Nephron progenitor cell (in vitro differentiated cells): ENCODE measurements around the gene MSL1.
"Not testable (repeated sequence)": the region's sequence is repeated elsewhere in the genome, so short reads cannot be mapped to it uniquely, and the experiment has no call there.

Experiments used
- DNase-seq: peaks from one replicate; pipeline ENCODE4 v3.0.0; 2021
- H3K27ac Mint-ChIP-seq: 2 replicates; pipeline ENCODE4 v1.8.0; 2021; ENCODE audit warnings: mild to moderate bottlenecking, moderate library complexity, mixed read lengths
- H3K27me3 Mint-ChIP-seq: 2 replicates; pipeline ENCODE4 v1.8.0; 2021; ENCODE audit warnings: mild to moderate bottlenecking, low read depth, mixed read lengths; ENCODE audit not compliant: poor library complexity
- H3K36me3 Mint-ChIP-seq: 2 replicates; pipeline ENCODE4 v1.8.0; 2021; ENCODE audit warnings: low read depth, mixed read lengths
- H3K4me1 Mint-ChIP-seq: 2 replicates; pipeline ENCODE4 v1.8.0; 2021; ENCODE audit warnings: mixed read lengths
- H3K4me3 Mint-ChIP-seq: 2 replicates; pipeline ENCODE4 v1.8.0; 2021; ENCODE audit warnings: mild to moderate bottlenecking, moderate library complexity, mixed read lengths
- H3K9me3 Mint-ChIP-seq: 2 replicates; pipeline ENCODE4 v1.8.0; 2021; ENCODE audit warnings: mild to moderate bottlenecking, moderate library complexity, mixed read lengths
- CTCF ChIP-seq: fragments of 200-600 bp; sonication (generic); IDR thresholded peaks from 2 replicates; pipeline ENCODE4 v1.5.0; 2021; ENCODE audit warnings: antibody characterized with exemption

The MSL1 gene

DNA sequence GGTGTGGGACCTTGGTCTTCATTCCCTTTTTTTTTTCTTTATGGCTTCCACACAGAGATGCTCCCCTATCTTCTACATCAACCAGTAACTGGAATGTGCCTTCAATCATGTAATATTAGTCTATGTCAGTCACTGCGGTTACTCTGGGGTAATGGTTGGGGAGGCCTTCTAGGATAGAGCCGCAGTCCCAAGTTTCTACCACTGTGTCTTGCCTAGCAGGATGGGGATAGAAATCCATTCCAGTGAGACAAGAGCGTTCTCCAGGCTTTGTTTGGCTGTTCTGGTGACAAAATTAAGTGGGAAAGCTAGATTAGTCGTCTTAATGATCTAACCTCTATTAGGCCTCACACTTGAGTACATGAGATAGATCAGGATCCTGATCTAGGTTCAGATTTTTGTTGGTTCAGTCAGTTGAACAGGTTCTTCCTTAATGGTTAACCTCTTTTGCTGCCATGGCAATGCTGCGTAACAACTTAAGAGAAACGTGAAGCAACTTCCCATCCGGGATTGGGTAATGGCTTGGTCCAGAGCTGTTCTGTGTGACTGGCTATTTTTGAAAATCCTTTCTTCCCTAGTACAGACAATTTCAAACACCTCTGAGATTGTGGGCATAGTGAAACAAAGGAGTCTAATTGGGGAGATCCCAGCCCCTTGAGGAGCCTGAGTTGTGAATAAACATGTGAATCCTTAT lies 8.7 kb downstream of the MSL1 start:
- Mint-ChIP-seq H3K27ac (peak overlapping the region; percentile 77), H3K4me1 (peaks cover 15% of the 10 kb centered on the region), H3K27me3 (no peaks in the 10 kb centered on the region), H3K9me3 (no peaks in the 10 kb centered on the region), H3K36me3 (peaks cover 93% of the 10 kb centered on the region), H3K4me3 (no peak overlapping the region)
- no peak for DNase-seq
- no peak for TF ChIP-seq CTCF

DNA sequence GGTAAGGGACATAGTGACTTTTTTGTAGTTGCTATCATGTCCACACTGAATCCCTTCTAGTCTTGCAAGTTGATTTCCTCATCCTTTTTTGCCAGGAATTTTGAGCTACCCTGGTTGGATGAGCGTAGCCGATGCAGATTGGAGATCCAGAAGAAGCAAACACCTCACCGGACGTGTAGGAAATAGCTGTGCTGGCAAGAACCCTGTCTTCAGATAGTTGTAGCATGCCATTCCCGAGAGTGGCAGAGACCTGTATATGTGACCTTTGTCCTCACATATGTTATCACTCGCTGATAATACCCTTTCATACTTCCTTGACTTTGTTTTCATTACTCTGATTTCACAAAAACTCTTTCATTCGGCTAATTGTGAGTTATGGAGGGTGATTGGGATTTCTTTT lies 12.4 kb downstream of the MSL1 start:
- Mint-ChIP-seq H3K9me3 (no peaks in the 10 kb centered on the region), H3K4me1 (peaks cover under 1% of the 10 kb centered on the region), H3K27me3 (no peaks in the 10 kb centered on the region), H3K36me3 (peaks cover 89% of the 10 kb centered on the region), H3K27ac (peak overlapping the region; percentile 43), H3K4me3 (no peak overlapping the region)
- no peak for DNase-seq
- no peak for TF ChIP-seq CTCF

- H3K4me1 Mint-ChIP-seq = peaks cover 12% of the 10 kb centered on the region
- H3K4me3 Mint-ChIP-seq = no peak overlapping the region
- H3K27me3 Mint-ChIP-seq = peaks cover 4% of the 10 kb centered on the region
- no peaks in the 10 kb centered on the region for H3K9me3 Mint-ChIP-seq
- no peak for DNase-seq
- peaks cover 72% of the 10 kb centered on the region for H3K36me3 Mint-ChIP-seq
- no peak for TF ChIP-seq CTCF
- H3K27ac Mint-ChIP-seq = peak overlapping the region; percentile 41
Observed at GRCh38 chr17:40135817-40136216, 14.0 kb downstream of the MSL1 start.

- Mint-ChIP-seq H3K27ac (peak overlapping the region; percentile 99), H3K9me3 (no peaks in the 10 kb centered on the region), H3K27me3 (peaks cover 4% of the 10 kb centered on the region), H3K36me3 (peaks cover 49% of the 10 kb centered on the region), H3K4me1 (peaks cover 26% of the 10 kb centered on the region), H3K4me3 (peak overlapping the region; percentile 95)
- peak; percentile 19 for DNase-seq
- TF ChIP-seq CTCF = no peak
Observed at GRCh38 chr17:40139566-40140058, 17.8 kb downstream of the MSL1 start.

DNA sequence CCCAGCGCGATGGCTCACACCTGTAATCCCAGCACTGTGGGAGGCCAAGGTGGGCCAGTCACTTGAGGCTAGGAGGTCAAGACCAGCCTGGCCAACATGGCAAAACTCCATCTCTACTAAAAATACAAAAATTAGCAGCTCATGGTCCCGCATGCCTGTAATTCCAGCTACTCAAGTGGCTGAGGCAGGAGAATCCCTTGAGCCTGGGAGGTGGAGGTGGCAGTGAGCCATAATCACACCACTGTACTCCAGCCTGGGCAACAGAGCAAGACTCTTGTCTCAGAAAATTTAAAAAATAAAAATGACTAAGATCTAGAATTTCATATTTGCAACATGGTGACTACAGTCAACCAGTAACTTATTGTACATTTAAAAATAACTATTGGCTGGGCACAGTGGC lies 21.4 kb downstream of the MSL1 start:
- DNase-seq, H3K27me3 Mint-ChIP-seq, H3K27ac Mint-ChIP-seq, H3K4me3 Mint-ChIP-seq, H3K9me3 Mint-ChIP-seq: not testable (repeated sequence)
- peaks cover 32% of the 10 kb centered on the region for H3K4me1 Mint-ChIP-seq
- H3K36me3 Mint-ChIP-seq = peaks cover 47% of the 10 kb centered on the region

GRCh38 chr17:40145476-40145875 lies 23.7 kb downstream of the MSL1 start:
- peaks cover 23% of the 10 kb centered on the region for H3K4me1 Mint-ChIP-seq
- peak overlapping the region; percentile 88 for H3K27ac Mint-ChIP-seq
- H3K36me3 Mint-ChIP-seq = peaks cover 67% of the 10 kb centered on the region
- DNase-seq = no peak
- no peaks in the 10 kb centered on the region for H3K9me3 Mint-ChIP-seq
- H3K27me3 Mint-ChIP-seq = no peaks in the 10 kb centered on the region
- no peak overlapping the region for H3K4me3 Mint-ChIP-seq
- no peak for TF ChIP-seq CTCF
